GM12872 (cell line): ENCODE results near the gene ARFGAP3.

Source experiments
- TF ChIP-seq, protein P1 (sequence below): IDR thresholded peaks from 3 replicates; pipeline ENCODE4 v1.5.1; 2011; ENCODE audit warnings: low read depth, mild to moderate bottlenecking, low read length, moderate library complexity; ENCODE audit not compliant: insufficient read depth

Gene ARFGAP3

DNA sequence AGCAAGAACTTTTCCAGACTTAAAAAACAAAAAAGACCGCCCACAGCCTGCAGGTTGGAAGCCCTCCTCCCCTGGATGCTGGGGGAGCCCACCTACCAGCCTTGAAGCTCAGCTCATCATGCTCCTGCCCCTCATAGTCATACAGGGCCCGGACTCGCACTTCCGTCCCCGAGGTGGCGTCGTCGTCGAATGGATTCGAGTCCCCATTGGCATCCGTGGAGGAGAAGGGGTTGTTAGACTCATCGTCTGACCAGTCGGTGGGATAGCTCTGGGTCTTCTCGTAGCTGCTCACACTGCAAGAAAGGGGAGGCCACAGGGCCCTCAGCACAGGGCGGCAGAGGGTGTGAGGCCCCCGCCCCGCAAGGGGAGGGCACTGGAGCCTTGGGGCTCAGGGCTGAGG is 19.0 kb upstream of the ARFGAP3 start:
- TF ChIP-seq, protein P1, sequence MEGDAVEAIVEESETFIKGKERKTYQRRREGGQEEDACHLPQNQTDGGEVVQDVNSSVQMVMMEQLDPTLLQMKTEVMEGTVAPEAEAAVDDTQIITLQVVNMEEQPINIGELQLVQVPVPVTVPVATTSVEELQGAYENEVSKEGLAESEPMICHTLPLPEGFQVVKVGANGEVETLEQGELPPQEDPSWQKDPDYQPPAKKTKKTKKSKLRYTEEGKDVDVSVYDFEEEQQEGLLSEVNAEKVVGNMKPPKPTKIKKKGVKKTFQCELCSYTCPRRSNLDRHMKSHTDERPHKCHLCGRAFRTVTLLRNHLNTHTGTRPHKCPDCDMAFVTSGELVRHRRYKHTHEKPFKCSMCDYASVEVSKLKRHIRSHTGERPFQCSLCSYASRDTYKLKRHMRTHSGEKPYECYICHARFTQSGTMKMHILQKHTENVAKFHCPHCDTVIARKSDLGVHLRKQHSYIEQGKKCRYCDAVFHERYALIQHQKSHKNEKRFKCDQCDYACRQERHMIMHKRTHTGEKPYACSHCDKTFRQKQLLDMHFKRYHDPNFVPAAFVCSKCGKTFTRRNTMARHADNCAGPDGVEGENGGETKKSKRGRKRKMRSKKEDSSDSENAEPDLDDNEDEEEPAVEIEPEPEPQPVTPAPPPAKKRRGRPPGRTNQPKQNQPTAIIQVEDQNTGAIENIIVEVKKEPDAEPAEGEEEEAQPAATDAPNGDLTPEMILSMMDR, result no peak

DNA sequence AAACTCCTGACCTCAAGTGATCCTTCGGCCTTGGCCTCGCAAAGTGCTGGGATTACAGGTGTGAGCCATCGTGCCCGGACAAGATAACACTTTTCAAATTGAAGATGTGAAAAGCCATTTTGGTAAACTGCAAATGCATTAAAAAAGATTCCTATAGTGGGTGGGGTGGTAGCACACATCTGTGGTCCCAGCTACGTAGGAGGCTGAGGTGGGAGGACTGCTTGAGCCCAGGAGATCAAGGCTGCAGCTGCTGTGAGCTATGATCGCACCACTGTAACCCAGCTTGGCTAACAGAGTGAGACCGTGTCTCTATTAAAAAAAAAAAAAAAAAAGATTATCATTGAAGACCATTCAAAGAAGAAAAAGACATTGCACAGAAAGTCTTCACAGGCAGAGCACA is 16.9 kb upstream of the ARFGAP3 start:
- TF ChIP-seq, protein P1, result no peak

DNA sequence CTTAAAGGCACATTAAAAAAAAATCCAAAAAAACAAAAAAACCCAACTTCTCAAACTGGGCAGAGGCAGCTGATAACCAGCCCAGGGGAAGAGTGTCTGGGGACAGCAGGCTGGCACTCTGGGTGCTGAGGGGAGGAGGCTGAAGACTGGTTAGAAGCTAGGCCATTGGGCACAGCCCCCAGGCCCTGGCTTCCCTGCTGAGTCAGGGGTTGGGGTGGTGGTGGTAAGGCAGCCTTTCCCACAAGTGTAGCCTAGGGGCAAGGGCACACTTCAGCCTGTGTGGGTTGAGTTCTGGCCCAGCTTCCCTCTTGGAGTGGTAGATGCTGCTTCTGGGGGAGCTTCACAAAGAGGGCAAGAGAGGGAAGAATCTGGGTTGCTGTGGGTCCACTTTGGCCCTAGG is 16.3 kb upstream of the ARFGAP3 start:
- TF ChIP-seq, protein P1, result no peak

DNA sequence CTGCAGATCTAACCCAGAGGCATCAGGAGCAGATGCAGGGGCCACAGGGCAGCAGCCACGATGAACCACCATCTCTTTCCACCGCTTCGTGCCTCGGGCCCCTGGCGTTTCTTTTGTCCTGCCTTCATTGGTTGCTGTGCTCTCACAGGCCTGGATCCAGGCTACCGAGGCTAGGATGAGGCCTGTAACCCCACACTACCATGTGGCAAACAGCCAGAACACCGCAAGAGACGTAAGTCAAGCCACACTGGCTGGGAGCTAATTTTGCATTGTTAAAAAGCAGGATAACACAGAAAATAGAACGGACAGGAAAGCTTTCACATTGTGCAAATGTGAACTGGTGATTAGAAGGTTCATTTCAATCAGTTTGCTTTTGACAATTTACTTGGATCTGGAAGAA is 15.7 kb upstream of the ARFGAP3 start:
- TF ChIP-seq, protein P1, result no peak

DNA sequence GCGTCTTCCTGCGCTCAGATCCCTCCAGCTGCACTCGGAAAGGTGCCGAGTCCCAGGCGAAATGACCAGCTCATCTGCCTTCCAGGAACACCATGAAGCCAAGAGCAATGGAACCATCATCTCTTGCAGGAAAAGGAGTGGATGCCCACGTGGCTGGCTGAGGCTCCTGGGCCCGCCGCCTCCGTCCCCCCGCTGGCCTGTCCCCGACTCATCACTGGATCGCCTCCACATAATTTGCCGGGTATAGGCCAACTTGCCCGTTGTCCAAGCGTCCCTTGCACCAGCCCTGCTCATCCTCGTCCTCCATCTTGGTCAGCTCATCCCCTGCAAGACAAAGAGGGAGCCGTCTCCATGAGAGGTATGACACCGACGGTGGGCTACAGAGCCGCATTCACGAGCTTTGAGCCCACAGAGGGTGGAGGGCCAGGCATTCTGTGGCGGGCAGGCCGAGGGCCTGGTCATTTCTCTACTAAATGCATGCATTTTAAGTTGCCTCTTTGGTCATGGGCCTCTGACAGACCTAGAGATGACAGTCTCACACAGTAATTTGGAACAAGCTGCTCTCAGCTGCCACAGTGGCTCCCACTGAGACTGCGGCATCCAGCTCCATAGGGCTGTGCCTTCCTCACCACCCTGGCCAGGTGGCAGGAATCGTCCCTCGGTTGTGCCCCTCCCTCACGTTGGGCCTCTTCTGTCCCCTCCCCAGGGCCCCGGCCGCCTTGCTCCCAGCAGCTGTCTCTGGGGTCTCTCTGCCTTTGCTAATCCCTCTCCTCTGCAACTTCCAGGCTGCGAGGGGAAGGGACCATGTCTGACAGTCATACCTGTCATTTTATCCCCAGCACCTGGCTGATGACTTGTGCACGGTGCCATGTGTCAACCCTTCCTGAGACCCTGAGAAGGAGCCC is 14.3 kb upstream of the ARFGAP3 start:
- TF ChIP-seq, protein P1, result no peak

DNA sequence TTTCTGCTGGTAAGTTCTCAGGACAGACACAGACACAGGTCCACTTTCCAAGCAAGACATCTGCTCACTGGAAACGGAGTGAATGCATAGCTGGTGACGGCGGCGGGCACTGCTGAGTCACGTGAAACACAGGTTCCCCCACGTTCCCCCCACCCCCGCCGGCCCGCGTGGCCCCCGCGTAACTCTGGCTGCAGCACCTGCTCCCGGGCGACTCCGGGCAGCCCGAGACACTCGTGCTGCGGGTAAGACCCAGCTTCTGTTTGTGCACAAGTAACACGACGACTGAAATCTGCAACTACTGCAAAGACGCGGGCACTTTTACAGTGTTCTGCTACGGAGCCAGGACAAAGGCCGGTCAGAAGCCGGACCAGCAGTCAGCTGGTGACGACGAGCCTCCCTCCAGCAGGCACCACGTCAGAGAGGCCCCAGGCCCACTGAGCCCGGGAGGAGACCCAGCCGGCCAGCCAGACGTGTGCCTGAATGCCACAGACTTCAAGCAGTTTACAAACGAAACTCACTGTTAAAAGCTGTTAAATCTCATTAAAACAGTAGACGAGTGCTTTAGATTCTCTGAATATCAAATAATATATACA is 12.9 kb upstream of the ARFGAP3 start:
- TF ChIP-seq, protein P1, result no peak

DNA sequence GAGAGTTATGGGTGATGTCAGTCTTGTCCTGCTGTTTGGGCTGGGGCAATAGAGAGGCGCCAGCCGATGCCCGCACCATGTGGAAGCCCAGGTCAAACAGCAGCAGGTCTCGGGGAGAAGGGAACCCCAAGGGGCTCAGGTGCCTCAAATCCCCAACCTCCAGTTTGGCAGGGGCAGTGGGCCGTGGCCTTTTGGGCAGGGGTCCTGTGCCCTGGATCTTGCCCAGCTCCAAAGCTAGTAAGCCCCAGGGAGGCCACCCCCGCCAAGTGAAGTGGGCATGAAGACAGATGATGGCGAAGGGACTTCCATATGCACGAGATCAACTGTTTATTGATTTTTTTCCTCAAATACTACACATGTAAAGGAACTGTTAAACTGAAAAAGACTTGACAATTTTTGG is 12.4 kb upstream of the ARFGAP3 start:
- TF ChIP-seq, protein P1, result no peak
